Measurements from ENCODE around the gene IL16.

Gene IL16

GRCh38 chr15:81277851-81278250 is 81.2 kb downstream of the IL16 start:
- peaks cover 23% of the 10 kb centered on the region for H3K4me1 ChIP-seq (ENCODE audit: low read depth, poor library complexity, severe bottlenecking)
- no peaks in the 10 kb centered on the region for H3K27me3 ChIP-seq (ENCODE audit: insufficient read depth, low read depth)
- no peak overlapping the region for H3K4me3 ChIP-seq (IDR thresholded peaks at IDR 0.05; ENCODE audit: insufficient read depth, low read depth, low read length)
- no peak overlapping the region for H2AFZ ChIP-seq (ENCODE audit: low read depth)
- no peak overlapping the region for H3K9ac ChIP-seq
- TF ChIP-seq, protein P1, sequence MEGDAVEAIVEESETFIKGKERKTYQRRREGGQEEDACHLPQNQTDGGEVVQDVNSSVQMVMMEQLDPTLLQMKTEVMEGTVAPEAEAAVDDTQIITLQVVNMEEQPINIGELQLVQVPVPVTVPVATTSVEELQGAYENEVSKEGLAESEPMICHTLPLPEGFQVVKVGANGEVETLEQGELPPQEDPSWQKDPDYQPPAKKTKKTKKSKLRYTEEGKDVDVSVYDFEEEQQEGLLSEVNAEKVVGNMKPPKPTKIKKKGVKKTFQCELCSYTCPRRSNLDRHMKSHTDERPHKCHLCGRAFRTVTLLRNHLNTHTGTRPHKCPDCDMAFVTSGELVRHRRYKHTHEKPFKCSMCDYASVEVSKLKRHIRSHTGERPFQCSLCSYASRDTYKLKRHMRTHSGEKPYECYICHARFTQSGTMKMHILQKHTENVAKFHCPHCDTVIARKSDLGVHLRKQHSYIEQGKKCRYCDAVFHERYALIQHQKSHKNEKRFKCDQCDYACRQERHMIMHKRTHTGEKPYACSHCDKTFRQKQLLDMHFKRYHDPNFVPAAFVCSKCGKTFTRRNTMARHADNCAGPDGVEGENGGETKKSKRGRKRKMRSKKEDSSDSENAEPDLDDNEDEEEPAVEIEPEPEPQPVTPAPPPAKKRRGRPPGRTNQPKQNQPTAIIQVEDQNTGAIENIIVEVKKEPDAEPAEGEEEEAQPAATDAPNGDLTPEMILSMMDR (conservative IDR thresholded peaks at IDR 0.05; ENCODE audit: low read depth, low read length) = no peak
- H4K20me1 ChIP-seq (ENCODE audit: insufficient read depth) = no peaks in the 10 kb centered on the region
- no peaks in the 10 kb centered on the region for H3K79me2 ChIP-seq (ENCODE audit: insufficient read depth, low read depth)
- H3K27ac ChIP-seq = no peak overlapping the region
- H3K4me2 ChIP-seq = no peak overlapping the region
- no peaks in the 10 kb centered on the region for H3K36me3 ChIP-seq (ENCODE audit: insufficient read depth)

DNA sequence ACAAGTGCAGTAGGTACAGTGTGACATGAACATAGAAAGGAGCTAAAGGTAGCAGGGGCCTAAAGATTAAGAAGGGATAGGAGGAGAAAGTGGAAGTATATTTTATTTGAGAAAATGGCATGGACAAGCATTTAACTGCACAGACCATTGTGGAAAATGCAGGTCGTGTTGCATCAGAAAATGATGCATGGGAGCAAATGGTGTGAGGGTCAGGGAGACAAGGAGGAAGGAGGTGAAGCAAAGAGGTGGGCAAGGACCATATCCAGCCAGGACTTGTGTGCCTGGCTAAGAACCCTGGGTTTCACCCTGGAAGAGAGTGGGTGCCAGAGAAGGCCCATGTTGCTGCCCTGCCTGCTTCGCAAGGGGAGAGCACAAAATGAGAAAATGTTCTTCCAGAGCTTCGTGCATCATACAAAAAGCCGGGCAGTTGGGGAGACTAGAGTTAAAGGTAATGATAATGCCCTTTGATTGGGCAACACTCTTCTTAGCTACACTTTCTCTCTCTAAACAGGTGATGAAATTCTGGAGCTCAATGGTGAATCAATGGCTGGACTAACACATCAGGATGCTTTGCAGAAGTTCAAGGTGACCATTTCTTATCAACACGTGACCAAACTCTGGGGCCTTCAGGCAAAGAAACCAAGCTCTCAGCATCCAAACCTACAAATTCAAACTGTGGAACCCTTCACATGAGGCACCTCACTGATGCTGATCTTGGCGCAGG is 81.8 kb downstream of the IL16 start:
- Histone ChIP-seq H3K9ac (no peak overlapping the region), H3K79me2 (ENCODE audit: insufficient read depth, low read depth) (no peaks in the 10 kb centered on the region), H3K27me3 (ENCODE audit: insufficient read depth, low read depth) (no peaks in the 10 kb centered on the region), H3K4me3 (IDR thresholded peaks at IDR 0.05; ENCODE audit: insufficient read depth, low read depth, low read length) (no peak overlapping the region), H3K36me3 (ENCODE audit: insufficient read depth) (no peaks in the 10 kb centered on the region), H2AFZ (ENCODE audit: low read depth) (no peak overlapping the region), H3K4me2 (no peak overlapping the region), H3K27ac (no peak overlapping the region), H4K20me1 (ENCODE audit: insufficient read depth) (no peaks in the 10 kb centered on the region), H3K4me1 (ENCODE audit: low read depth, poor library complexity, severe bottlenecking) (peaks cover 25% of the 10 kb centered on the region)
- TF ChIP-seq, protein P1 (conservative IDR thresholded peaks at IDR 0.05; ENCODE audit: low read depth, low read length) = no peak

- no peaks in the 10 kb centered on the region for H3K27me3 ChIP-seq (ENCODE audit: insufficient read depth, low read depth)
- no peak overlapping the region for H2AFZ ChIP-seq (ENCODE audit: low read depth)
- no peaks in the 10 kb centered on the region for H3K79me2 ChIP-seq (ENCODE audit: insufficient read depth, low read depth)
- TF ChIP-seq, protein P1 (conservative IDR thresholded peaks at IDR 0.05; ENCODE audit: low read depth, low read length) = no peak
- H3K4me2 ChIP-seq = no peak overlapping the region
- H3K4me3 ChIP-seq (IDR thresholded peaks at IDR 0.05; ENCODE audit: insufficient read depth, low read depth, low read length) = no peak overlapping the region
- peaks cover 35% of the 10 kb centered on the region for H3K4me1 ChIP-seq (ENCODE audit: low read depth, poor library complexity, severe bottlenecking)
- no peaks in the 10 kb centered on the region for H4K20me1 ChIP-seq (ENCODE audit: insufficient read depth)
- H3K36me3 ChIP-seq (ENCODE audit: insufficient read depth) = no peaks in the 10 kb centered on the region
- H3K27ac ChIP-seq = no peak overlapping the region
- no peak overlapping the region for H3K9ac ChIP-seq
Observed at GRCh38 chr15:81279621-81280485, 83.2 kb downstream of the IL16 start.

DNA sequence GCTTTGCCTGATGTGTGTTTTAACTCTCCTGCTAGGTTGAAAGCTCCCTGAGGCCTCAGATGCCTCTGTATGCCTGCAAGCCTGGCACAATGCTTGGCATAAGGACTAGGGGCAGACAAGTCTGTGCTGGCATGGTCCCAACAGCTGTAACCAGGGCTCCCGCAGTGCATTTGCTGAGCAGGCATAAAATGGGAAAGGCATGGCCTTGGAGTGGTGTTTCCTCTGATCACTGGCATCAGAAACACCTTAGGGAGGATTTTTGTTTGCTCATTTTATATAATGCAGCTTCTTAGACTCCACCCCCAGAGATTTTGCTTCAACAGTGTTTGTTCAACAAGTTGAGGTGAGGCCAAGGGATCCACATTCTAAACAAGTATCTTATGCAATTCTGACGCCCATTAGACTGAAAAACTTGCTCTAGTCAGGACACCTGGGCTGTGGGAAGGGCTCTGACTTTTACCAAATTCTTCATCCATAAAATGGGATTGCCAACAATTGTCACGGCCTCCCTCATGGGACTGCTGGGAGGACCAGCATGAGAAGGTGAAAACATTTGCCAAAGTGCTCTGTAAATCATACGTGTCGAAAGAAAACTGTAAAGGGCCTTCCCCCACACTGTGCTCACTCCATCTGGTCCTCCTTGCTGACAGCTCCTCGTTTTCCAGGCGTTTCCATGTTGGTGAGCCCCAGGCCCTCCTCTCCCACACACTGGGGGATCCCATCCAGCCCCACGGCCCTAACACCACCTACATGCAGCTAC is 84.2 kb downstream of the IL16 start:
- Histone ChIP-seq H3K9ac (no peak overlapping the region), H3K36me3 (ENCODE audit: insufficient read depth) (no peaks in the 10 kb centered on the region), H3K27me3 (ENCODE audit: insufficient read depth, low read depth) (no peaks in the 10 kb centered on the region), H3K79me2 (ENCODE audit: insufficient read depth, low read depth) (no peaks in the 10 kb centered on the region), H4K20me1 (ENCODE audit: insufficient read depth) (no peaks in the 10 kb centered on the region), H3K4me1 (ENCODE audit: low read depth, poor library complexity, severe bottlenecking) (peaks cover 38% of the 10 kb centered on the region), H3K4me2 (no peak overlapping the region), H3K27ac (no peak overlapping the region), H3K4me3 (IDR thresholded peaks at IDR 0.05; ENCODE audit: insufficient read depth, low read depth, low read length) (no peak overlapping the region), H2AFZ (ENCODE audit: low read depth) (no peak overlapping the region)
- TF ChIP-seq, protein P1 (conservative IDR thresholded peaks at IDR 0.05; ENCODE audit: low read depth, low read length) = no peak
